MV-4-11 (cell line): Measurements from ENCODE around the gene ERBB4.

ENCODE experiments used
- DNase-seq: peaks from one replicate; lab custom pipeline; 2025; lab: John Stamatoyannopoulos, UW

The ERBB4 gene

DNA sequence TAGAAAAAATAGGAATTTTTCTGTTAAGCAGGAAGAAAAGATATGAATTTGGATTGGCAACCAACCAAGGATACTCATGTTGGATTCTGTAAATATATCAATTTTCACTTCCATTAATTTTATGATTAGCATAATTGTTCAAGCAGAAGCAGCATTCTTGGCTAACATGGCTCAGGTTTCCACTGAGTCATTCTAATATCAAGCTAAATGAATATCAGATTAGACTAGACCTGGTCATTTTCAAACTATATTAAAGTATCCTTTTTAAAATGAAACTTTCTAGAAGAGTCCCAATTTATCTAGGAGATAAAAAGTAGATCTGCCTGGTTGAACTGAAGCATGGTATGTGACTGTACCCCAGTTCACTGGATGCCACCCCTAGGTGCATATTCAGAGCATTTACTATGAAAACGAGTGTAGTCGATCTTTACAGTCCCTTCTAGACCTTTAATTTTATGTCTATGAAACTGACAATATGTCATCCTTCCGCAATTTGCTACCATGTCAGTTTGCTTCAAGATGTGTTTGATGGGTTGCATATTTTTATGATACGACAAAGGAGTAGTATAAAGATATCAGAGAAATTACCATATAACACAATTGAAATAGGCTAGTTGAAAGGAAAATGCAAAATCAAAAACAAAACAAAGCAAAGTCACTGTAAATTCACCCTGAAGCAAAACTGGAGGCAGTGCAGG is 704.9 kb downstream of the ERBB4 start:
- DNase-seq, result no peak

DNA sequence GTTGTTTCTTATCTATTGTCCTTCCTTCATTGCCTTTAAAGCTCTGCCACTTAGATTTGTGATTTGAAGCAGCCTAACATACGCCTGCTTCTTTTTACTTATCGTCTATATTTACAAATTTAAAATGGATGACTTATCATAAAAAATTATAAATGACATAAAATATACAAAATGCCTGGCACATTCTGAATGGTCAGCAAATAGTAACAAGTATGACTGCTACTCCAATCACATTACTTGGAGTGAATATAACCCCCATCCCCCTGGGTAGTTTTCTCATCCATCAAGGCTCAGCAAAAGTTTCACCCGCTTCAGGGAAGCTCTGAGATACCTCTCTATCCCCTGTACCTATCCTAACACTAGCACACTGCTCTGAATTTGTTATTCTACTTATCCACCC is 708.9 kb downstream of the ERBB4 start:
- no peak for DNase-seq

DNA sequence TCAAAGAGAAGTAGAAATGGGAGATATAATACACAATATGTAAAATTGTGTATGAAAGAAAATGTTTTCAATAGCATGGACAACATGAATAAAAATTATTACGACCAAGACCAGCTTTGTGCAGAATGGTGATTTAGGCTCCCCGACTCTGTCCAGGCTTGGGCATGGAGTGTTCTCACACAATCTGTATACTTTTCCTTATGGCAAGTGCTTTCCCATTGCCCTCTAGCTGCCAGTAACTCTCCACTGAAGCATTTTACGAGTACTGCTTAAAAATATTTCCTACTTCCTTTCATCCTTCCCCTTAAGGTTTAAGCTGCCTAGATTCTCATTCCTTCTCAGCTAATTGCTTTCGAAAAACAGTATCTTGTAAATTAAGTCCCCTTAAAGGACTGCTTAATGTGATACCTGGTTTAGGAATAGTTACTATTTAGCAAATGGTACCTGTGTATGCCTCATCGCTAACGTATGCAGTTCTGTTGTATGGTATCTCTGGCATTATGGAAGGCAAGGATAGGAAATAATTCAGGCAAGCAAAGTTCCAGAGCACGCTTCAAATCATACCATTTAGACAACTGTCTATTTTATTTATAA is 714.6 kb downstream of the ERBB4 start:
- DNase-seq, result no peak

DNA sequence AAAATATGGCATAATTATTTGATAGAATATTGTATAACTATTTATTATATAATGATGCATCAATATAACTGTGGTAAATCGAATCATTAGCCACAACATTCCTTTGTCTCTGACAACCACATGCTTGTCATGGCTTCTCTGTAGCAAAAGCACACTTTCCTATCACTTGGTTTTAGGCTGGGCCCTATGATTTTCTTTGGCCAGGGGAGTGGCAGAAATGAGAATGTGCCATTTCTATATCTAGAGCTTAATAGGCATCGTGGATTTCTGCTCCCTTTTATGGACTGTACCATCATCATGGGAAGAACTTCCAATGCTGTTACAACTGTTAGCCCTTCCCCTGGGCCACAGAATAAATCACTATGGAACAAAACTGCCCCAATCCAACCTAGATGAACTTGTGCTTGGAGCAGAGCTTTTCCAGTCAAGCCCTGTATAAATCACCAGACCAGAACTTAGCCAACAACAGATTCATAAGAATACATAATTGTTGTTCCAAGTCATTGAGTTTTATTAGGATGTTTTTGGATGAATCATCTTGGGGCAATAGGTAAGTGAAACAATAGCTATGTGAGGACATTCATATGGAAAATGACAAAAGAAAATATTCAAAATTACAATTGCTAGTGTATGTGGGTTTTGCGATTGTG is 715.8 kb downstream of the ERBB4 start:
- no peak for DNase-seq

DNA sequence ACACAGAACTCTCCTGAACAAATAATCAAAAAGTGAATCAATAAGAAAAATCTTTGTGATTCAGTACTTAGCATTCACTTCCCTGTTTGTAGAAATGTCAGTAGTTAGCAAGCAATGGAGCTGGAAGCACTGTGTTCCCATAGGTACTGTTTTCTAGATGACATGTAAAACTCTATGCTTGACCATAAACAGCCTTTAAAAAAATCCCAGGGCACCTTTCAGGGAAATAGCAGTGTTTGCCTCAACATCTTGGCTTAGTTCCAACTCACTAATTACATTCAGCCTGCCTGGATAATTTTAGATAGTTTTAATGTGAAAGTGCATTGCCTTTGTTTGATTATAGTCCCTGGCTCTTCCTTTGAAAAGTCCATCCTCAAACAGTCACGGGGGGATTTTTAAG is 721.8 kb downstream of the ERBB4 start:
- no peak for DNase-seq

DNA sequence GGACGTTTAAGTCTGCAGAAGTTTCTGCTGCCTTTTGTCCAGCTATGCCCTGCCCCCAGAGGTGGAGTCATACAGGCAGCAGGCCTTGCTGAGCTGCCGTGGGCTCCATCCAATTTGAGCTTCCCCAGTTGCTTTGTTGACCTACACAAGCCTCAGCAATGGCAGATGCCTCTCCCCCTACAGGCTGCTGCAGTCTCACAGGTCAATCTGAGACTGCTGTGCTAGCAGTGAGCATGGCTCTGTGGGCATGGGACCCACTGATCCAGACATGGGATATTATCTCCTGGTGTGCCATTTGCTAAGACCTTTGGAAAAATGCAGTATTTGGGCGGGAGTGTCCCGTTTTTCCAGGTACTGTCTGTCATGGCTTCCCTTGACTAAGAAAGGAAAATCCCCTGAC is 726.0 kb downstream of the ERBB4 start:
- DNase-seq, result no peak

DNA sequence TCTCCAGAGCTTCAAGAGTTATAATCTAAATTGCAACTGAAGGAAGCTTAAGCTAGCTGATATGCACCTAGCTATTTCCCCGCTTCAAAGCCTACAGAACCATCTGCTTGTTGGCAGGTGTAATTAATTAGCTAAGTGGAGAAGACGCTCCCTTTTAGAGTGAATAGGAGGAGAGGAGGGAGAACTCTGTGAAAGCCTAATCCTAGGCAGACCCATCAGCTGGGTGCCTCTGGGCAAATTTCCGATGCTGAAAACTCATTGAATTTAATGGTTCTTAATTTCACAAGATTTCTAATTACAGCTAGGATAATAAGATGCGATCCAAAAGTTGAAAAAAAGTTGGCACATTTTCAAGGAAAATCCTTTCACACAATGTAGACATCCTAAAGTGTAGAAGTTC is 735.9 kb downstream of the ERBB4 start:
- no peak for DNase-seq

DNA sequence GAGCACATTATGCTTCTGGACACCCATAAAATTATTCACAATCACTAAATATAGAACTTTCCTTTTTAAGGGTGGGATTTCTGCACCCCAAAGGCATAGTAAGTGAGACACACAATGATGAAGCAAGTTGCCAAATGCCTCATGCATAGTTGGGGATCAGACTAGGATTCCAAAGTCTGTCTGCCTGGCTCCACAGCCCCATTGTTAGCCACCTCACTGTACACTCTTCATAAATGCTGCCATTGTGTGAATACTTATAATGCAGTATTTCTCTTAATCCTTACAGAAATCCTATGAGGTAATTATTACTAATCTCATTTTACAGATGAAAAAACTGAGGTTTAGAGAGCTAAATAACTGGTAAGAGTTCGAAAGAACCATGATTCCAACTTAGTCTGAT is 738.6 kb downstream of the ERBB4 start:
- no peak for DNase-seq

DNA sequence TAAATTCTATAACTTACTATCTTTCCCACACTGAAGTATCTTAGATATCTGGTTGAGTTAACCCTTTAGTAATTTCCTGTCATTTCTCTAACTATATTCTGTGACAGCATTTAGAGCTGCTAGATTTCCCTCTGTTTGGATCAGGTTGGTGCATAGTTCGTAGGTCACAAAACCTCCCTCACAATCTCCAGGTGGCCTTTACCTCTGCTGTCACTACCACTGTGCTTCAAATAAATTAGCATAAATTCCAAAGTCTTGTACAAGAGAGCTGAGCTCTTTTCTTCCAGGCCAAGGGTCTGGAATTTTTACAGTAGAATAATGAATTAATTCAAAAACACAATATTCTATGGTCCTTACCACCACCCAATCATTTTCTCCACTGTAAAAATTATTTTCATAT is 739.7 kb downstream of the ERBB4 start:
- no peak for DNase-seq

DNA sequence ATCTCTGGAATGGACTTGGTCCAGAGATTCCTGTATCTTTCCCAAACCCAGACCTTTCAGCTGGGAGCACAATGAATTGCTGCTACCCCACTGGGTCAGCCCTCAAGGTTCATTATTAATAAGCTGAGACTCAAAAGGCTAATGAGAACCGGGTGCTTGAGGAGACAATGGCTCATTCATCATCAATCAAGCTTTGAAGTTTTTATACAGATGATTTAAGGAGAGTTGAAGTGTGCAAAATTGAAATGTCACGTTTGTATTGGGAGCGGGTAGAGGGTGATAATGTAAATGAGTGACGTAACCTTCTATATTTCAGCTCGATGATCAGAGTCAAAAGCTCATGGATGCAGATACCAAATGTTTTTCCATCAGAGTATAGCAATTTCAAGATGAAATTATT is 744.9 kb downstream of the ERBB4 start:
- DNase-seq, result no peak

DNA sequence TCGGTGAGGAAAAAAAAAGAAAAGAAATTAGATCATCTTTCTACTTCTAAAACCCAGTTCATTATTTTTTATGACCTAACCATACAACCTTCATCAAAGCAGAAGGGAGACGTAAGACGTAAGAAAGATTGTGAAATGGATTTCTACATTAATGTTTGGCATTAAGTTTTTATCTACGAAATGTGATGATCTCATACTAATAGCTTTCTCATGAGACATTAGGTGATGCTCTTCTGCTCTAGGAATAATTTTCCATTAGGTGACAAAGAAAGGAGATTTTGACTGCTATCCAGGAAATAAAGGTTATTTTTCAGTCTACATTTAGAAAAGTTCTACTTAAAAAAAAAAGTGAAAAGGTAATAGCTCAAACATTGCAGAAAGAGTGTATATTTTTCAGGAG is 748.6 kb downstream of the ERBB4 start:
- no peak for DNase-seq

DNA sequence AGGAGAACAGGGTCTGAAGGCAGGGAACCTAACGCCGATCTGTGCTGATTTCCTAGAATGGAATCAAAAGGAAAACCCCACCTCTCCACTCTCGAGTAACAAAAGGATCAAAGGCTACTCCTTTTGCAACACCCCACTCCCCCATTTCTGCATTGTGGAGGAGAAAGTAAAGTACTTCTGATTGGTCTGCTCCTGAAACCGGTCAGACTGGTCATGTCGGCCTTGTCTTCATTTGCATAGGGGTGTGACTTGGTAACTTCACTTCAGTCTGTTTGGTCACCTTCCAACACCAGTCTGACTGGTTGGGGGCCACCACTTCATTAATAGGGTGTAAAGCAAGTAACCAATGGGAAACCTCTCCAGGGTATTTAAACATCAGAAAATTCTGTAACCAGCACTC is 771.9 kb downstream of the ERBB4 start:
- DNase-seq, result no peak

DNA sequence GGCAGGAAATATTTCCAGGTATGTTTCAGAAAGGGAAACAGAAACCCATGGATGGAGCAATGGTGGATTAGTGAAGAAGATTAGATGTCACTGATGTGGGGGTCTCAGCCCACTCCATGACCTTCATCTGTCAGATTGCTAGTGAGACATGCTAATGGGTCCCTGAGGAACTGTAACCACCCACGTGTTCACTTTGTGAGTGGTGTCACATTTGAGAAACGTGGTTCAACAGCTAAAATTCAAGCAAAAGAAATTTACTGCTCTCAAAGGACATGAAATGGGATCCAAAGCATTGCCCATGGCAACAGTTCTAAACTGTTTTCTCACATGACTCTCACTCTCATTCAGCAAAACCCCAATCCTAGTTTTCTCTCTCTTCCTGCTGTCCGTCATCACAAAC is 776.1 kb downstream of the ERBB4 start:
- no peak for DNase-seq

DNA sequence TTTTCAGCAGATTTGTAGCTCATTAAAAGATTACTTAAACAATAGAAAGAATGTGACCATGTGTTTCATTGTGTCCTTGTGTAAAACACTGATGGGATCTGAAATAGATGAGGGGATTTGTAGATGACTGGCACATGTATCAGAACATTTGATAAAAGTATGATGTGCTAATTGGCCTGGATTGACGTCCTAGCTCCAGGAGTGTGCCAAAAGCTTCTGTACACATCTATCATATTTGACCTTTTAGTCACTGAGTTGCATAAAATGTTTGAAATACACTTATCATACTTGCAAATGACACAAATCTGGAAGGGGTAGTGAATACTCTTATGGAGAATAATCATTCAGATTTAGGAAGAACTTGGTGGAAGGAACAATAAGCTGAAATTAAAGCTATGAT is 778.5 kb downstream of the ERBB4 start:
- DNase-seq, result no peak

DNA sequence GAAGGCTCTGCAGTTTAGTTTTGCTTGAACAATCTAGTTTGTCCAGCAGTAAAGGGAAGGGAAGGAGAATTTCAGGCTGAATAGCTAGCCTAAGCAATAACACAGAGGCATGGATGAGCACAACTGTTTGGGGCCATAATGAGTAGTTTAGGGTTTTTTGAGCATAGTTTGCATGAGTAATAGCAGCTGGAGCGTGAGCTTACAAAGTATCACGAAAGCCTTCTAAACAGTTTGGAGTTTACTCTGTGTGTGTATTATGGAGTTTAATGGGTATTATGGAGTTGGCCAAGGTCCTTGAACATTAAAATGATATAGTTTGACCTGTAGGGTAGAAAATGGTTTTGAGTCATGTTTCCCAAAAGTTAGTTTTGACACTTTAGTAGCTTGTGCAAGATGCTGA is 782.3 kb downstream of the ERBB4 start:
- no peak for DNase-seq

DNA sequence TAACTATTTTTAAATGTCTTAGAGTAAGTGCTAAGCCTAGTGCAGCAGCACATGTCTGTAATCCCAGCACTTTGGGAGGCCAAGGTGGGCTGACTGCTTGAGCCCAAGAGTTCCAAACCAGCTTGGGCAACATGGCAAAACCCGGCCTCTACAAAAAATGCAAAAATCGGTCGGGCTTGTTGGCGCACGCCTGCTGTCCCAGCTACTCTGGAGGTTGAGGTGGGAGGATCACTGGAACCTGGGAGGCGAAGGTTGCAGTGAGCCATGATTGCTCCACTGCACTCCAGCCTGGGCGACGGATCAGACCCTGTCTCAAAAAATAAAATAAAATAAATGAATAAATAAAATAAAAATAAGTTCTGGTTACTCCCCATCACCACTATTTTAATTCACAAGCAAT is 783.4 kb downstream of the ERBB4 start:
- DNase-seq, result no peak

DNA sequence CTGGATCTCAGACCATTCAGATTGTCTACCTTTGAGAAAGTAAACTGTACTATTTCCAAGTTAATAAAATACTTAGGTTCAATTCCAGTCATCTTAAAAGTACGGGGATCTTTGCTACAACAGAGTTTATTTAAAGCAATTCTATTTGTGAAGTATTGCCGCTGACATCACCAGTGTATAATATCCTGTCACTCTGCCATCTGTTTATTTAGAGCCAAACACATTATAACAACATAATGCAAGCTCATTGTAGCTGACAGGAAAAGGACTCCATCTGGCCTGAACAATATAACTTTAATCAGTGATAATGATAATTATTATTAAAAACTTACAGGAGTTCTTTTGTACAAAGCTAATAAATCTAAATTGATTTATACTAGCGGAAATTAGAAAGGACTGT is 786.8 kb downstream of the ERBB4 start:
- DNase-seq, result no peak

DNA sequence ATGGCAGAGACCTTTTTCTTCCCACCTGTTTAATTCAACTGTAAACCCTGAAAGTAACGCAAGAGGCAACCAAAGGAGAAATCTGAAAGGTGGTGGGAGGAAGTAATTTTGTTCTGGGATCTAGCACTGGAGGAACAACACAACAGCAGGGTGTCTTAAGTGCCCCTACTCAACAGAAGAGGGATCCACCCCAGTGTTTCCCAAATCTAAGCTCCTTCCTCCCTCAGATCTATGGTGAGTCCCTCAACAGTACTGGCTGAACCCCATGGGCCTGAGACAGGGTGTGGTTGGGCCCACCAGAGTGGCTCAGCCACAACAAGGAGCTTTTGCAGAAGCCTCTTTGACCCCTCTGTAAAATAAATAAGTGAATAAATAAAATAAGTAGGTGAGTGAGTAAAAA is 790.3 kb downstream of the ERBB4 start:
- no peak for DNase-seq

DNA sequence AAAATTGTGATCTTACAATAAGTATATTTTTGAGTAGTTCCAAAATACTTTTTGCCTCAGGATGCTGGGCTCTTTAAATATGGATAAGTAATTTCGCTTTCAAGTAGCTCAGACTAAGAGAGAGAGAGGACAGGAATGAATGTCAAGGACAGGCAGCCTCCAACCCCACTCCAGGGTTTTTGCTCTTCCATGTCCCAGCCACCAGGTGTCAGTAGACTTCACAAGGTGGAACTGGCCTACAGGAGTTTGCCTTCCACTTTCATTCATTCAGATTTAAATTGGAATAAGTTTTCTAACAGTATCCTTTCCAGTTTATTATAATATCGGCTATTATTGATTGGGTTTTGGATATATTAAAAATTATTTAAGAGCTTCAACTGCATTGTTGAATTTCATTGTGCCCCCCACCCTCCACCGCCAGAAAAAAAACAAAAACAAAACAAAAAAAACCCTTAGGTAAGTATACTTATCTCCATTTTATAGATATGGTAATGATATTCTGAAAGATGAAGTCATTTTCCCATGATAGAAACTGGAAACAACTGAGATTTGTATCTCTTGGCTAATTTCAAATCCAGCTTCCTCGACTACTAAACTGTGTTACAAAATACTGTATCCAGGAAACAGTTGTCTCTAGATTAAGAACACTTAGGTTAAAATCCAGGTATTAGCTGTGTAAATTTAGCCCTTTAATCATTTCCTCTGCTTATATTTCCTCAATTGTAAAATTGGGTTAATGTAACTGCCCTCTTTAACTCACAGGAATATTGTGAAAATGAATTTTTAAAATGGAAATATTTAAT is 793.1 kb downstream of the ERBB4 start:
- DNase-seq, result peak; percentile 50

DNA sequence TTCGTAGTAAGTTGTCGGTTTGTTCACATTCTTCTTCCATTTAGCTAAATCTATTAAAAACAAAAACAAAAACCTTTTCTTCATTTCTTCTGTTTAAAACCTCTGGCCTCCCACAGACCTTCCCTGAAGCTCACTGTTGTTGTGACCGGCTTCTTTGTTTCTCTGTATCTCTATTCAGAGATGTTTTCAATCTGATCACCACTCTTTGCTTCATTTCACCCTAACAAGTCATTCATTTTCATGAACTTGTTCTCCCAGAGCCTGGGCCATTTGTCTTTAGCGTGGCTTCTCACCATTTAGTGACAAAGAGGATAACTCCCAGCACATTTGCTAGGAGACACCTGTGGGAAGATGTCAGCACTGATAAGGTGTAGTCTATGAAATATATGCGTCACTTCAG is 794.2 kb downstream of the ERBB4 start:
- DNase-seq, result no peak

DNA sequence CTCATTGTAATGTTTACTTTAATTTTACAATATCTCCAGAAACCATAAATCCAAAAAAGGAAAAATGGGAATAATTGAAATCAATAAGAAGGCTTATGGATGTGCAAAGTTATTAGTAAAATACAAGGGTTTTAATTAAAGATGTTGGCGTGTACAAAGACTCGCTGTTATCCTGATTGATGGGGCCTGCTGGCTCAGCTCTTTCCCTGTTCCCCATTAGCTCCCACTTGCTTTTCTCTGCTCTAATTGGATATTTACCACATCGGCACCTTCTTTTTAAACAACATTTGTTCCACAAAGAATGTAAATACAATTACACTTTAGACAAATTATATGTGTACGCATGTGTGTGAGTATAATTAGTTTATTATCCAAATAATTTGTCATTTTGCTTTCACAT is 796.6 kb downstream of the ERBB4 start:
- DNase-seq, result no peak

DNA sequence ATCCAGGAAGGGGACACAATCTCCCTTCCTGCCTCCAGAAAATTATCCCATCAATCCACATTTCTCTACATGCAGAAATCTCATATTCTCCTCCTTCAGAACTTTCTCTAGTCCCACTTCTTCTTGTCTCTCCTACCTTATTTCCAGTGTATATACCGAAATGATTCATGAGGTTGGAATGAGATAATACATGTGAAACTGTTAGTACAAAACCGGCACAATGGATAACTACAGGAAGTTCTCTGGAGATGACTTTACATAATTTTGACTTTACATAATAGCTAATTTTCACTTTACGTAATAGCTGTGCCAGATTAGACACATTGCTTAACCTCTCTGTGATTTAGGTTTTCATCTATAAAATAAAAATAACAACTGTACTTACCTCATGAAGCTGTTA is 801.3 kb downstream of the ERBB4 start:
- peak; percentile 50 for DNase-seq

DNA sequence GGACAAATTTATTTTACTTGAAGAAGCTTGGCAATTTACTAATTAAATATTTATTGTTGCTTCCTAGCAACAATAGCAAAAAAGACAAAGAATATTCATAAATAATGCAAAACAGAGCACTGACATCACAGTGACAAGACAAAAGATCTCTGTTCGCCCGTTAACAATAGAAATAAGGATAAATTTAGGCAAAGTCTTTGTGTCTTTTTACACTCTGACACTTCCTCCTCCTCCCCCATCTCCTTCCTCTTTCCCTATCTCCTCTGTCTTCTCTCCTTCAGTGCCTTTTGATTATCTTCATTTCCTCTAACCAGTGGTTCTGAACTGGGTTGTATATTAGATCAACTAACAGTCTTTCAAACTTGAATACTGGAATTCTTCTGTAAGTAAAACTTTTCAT is 808.4 kb downstream of the ERBB4 start:
- DNase-seq, result peak; percentile 28
